WERI-Rb-1 (cell line): ENCODE measurements around the gene DPYSL4.
A peak's percentile ranks its signal among the peaks of the same experiment; 100 is the strongest.

Experiments used
- DNase-seq: peaks from one replicate; pipeline ENCODE4 v3.0.0-alpha.2; 2020
- H3K27ac ChIP-seq: fragments of 250-450 bp; sonication (Bioruptor Pico); 2 replicates; pipeline ENCODE4 v1.5.1; 2020; ENCODE audit warnings: mild to moderate bottlenecking, moderate library complexity
- H3K27me3 ChIP-seq: fragments of 250-450 bp; sonication (Bioruptor Pico); 2 replicates; pipeline ENCODE4 v1.5.1; 2021; ENCODE audit warnings: mild to moderate bottlenecking, low read depth, moderate library complexity; ENCODE audit not compliant: insufficient read depth, severe bottlenecking
- H3K36me3 ChIP-seq: fragments of 250-450 bp; sonication (Bioruptor Pico); 2 replicates; pipeline ENCODE4 v1.5.1; 2020; ENCODE audit warnings: mild to moderate bottlenecking, moderate library complexity
- H3K4me3 ChIP-seq: 2 replicates; pipeline ENCODE4 v1.5.1; 2011; ENCODE audit warnings: low read depth, mild to moderate bottlenecking, control low read depth, low read length
- H3K9me3 ChIP-seq: fragments of 250-450 bp; sonication (Bioruptor Pico); 2 replicates; pipeline ENCODE4 v1.5.1; 2021; ENCODE audit warnings: mild to moderate bottlenecking, moderate library complexity; ENCODE audit not compliant: severe bottlenecking
- TF ChIP-seq, protein P1 (sequence below): IDR thresholded peaks from 2 replicates; pipeline ENCODE4 v1.5.1; 2011; ENCODE audit warnings: low read depth, mild to moderate bottlenecking, control low read depth, inconsistent platforms, low read length

The DPYSL4 gene

GRCh38 chr10:132236881-132237280, 50.1 kb downstream of the DPYSL4 start:
- Histone ChIP-seq H3K27me3 (no peaks in the 10 kb centered on the region), H3K4me3 (no peak overlapping the region)
- no peak for DNase-seq

GRCh38 chr10:132237396-132237795, 50.6 kb downstream of the DPYSL4 start:
- TF ChIP-seq, protein P1, sequence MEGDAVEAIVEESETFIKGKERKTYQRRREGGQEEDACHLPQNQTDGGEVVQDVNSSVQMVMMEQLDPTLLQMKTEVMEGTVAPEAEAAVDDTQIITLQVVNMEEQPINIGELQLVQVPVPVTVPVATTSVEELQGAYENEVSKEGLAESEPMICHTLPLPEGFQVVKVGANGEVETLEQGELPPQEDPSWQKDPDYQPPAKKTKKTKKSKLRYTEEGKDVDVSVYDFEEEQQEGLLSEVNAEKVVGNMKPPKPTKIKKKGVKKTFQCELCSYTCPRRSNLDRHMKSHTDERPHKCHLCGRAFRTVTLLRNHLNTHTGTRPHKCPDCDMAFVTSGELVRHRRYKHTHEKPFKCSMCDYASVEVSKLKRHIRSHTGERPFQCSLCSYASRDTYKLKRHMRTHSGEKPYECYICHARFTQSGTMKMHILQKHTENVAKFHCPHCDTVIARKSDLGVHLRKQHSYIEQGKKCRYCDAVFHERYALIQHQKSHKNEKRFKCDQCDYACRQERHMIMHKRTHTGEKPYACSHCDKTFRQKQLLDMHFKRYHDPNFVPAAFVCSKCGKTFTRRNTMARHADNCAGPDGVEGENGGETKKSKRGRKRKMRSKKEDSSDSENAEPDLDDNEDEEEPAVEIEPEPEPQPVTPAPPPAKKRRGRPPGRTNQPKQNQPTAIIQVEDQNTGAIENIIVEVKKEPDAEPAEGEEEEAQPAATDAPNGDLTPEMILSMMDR, result no peak
- no peak overlapping the region for H3K27ac ChIP-seq
- DNase-seq, result no peak

More at GRCh38 chr10:132236881-132237280, 50.1 kb downstream of the DPYSL4 start:
- H3K9me3 ChIP-seq, result no peaks in the 10 kb centered on the region
- H3K27ac ChIP-seq, result no peak overlapping the region
- TF ChIP-seq, protein P1, result no peak
- no peaks in the 10 kb centered on the region for H3K36me3 ChIP-seq

GRCh38 chr10:132237871-132238270, 51.1 kb downstream of the DPYSL4 start:
- H3K4me3 ChIP-seq, result no peak overlapping the region
- no peak overlapping the region for H3K27ac ChIP-seq
- H3K9me3 ChIP-seq, result no peaks in the 10 kb centered on the region
- no peaks in the 10 kb centered on the region for H3K27me3 ChIP-seq
- TF ChIP-seq, protein P1, result no peak
- DNase-seq, result peak; percentile 61
- H3K36me3 ChIP-seq, result no peaks in the 10 kb centered on the region

More at GRCh38 chr10:132237396-132237795, 50.6 kb downstream of the DPYSL4 start:
- H3K4me3 ChIP-seq, result no peak overlapping the region
- no peaks in the 10 kb centered on the region for H3K9me3 ChIP-seq
- H3K27me3 ChIP-seq, result no peaks in the 10 kb centered on the region
- H3K36me3 ChIP-seq, result no peaks in the 10 kb centered on the region

GRCh38 chr10:132238371-132239125, 51.8 kb downstream of the DPYSL4 start:
- no peaks in the 10 kb centered on the region for H3K27me3 ChIP-seq
- peak; percentile 32 for DNase-seq

GRCh38 chr10:132239126-132240031, 52.6 kb downstream of the DPYSL4 start:
- Histone ChIP-seq H3K27ac (no peak overlapping the region), H3K4me3 (no peak overlapping the region), H3K27me3 (no peaks in the 10 kb centered on the region), H3K36me3 (no peaks in the 10 kb centered on the region), H3K9me3 (no peaks in the 10 kb centered on the region)
- no peak for DNase-seq
- TF ChIP-seq, protein P1, result 0 out of 2 replicates have a peak, but pooled peaks have one; percentile 14

More at GRCh38 chr10:132238371-132239125, 51.8 kb downstream of the DPYSL4 start:
- TF ChIP-seq, protein P1, result no peak
- H3K9me3 ChIP-seq, result no peaks in the 10 kb centered on the region
- H3K36me3 ChIP-seq, result no peaks in the 10 kb centered on the region
- no peak overlapping the region for H3K4me3 ChIP-seq
- H3K27ac ChIP-seq, result no peak overlapping the region
